ENCODE measurements around the gene OR5K2. TPM values are rescaled to one million over a fixed set of nuclear protein-coding genes. Genes with fewer than 3 reads are reported as not detected.

Gene OR5K2
- total RNA-seq, 1 experiment from 2014 or later: not detected

DNA sequence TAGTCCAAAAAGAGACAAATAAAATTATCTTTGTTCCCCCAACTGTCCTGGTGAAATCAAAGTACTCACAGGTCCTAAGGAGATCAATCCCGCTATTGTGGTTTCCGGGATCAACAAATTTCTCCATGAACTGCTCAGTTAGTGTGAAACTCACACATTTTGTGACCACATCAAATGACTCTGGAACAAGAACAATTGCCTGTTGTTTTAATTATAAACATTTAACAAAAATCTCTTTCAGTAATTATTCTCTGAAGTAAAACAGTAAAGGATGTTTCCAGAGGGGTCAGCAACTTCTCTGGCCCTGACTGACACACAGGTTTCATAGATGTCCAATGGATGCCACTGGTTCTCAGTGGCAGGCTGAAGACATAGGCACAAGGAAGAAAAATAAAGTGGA is 21.3 kb downstream of the OR5K2 start:
- no peak for DNase-seq (ENCODE audit: low read depth)
- in situ Hi-C loops (cut with HindIII; ENCODE audit: low pct_unique_long_range_greater_than_20kb, low sequenced_read_pairs): no loop called here

DNA sequence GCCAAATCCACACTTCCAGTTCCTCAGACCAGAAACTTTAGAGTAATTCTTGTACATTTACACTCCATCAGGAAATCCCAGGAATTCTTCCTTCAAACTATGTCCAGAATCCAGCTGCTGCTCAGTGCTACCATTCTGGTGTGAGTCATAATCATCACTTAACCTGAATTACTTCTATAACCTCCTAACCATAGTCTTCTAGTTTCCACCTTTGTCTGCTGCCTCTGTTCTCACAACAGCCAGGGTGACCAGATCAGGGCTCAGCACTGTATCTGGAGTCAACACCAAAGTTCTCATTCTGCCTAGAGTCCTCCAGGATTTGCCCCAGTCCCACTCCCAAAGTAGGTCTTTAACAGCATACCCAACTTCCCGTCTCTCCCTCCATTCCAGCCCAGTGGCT is 21.9 kb downstream of the OR5K2 start:
- in situ Hi-C loops (cut with HindIII; ENCODE audit: low pct_unique_long_range_greater_than_20kb, low sequenced_read_pairs): no loop called here
- no peak for DNase-seq (ENCODE audit: low read depth)

- in situ Hi-C loops (cut with HindIII; ENCODE audit: low pct_unique_long_range_greater_than_20kb, low sequenced_read_pairs): no loop called here
- peak; percentile 46 for DNase-seq (ENCODE audit: low read depth)
These were observed 24.5 kb downstream of the OR5K2 start for GRCh38 chr3:98521897-98522543.

GRCh38 chr3:98522544-98523281 is 25.2 kb downstream of the OR5K2 start, which contains the start of gene CLDND1:
Gene CLDND1, minus strand, starts transcription at chr3:98522902. Its CDS starts 1,478 bp downstream, at chr3:98521424.
- DNase-seq (ENCODE audit: low read depth): peak; percentile 86

GRCh38 chr3:98525494-98525893 is 28.0 kb downstream of the OR5K2 start:
- in situ Hi-C loops (cut with HindIII; ENCODE audit: low pct_unique_long_range_greater_than_20kb, low sequenced_read_pairs): no loop called here
- no peak for DNase-seq (ENCODE audit: low read depth)

More at GRCh38 chr3:98522544-98523281, 25.2 kb downstream of the OR5K2 start, which contains the start of gene CLDND1:
- in situ Hi-C loops (cut with HindIII; ENCODE audit: low pct_unique_long_range_greater_than_20kb, low sequenced_read_pairs): no loop called here

GRCh38 chr3:98528474-98529346 is 31.2 kb downstream of the OR5K2 start:
- in situ Hi-C loops (cut with HindIII; ENCODE audit: low pct_unique_long_range_greater_than_20kb, low sequenced_read_pairs): no loop called here

DNA sequence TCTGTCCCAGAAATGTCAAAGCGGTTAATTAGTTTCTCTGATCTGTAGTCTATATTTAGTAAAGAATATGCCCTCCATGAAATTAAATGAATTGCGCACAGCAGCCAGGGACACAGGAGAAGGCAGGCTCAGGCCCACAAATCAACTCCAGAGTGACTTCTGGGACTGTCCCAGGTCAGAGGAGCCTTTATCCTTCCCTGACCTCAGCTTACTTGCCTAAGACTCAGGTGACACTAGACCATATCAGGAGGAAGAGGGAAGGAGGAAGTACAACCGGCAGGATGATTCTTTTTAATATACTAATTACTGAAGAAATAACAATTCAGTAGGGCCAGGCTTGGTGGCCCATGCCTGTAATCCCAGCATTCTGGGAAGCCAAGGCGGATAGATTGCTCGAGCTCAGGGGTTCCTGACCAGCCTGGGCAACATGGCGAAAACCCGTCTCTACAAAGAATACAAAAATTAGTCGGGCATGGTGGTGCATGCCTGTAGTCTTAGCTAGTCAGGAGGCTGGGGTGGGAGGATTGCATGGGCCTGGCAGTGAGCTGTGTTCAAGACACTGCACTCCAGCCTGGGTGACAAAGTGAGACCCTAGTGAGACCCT is 32.5 kb downstream of the OR5K2 start:
- DNase-seq (ENCODE audit: low read depth): no peak
- in situ Hi-C loops (cut with HindIII; ENCODE audit: low pct_unique_long_range_greater_than_20kb, low sequenced_read_pairs): no loop called here

More at GRCh38 chr3:98528474-98529346, 31.2 kb downstream of the OR5K2 start:
- DNase-seq (ENCODE audit: low read depth): no peak

DNA sequence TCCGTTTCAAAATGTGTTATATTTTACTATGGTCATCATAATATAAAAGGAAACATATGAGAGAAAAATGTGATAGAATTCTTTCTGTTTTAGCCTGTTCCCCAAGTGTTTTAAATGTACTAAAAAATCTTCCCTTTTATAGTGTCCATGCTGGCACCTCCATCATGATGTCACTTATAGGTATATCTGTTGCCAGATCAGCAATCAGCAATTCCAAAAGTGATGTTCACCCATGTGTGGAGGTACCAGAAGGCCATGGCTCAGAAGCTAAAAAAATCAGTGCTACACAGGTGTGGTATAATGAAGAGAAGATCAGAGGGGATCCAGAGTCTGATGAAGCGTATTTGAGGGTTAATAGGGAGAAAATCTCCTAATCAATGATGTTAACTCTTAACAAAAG is 33.2 kb downstream of the OR5K2 start:
- in situ Hi-C loops (cut with HindIII; ENCODE audit: low pct_unique_long_range_greater_than_20kb, low sequenced_read_pairs): no loop called here
- DNase-seq (ENCODE audit: low read depth): no peak

DNA sequence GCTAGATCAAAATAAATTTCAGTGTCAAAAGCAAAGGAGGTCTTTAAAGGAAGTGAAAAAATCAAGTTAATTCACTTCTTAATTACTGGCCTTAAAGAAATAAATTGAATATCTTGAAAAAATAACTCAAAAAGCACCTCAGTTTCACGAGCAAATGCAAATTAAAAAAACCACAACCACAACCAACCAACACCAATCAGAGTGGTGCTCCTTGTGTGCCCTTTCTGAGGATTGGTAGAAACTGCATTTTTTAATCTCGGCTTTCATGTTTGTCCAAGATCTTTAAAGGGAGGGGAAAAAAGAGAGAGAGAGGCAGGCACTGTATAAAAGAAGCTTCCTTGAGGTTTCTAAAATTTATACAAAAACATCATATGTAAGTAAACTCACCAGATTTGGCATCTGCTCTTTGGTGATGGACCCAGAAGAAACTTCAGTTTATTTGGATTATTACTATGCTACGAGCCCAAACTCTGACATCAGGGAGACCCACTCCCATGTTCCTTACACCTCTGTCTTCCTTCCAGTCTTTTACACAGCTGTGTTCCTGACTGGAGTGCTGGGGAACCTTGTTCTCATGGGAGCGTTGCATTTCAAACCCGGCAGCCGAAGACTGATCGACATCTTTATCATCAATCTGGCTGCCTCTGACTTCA is 34.3 kb downstream of the OR5K2 start, which contains the start of gene GPR15:
Gene GPR15, plus strand, starts transcription at position 357 of the 653 bp plus-strand sequence. Its CDS starts 56 bp downstream, at position 413.
- DNase-seq (ENCODE audit: low read depth): no peak
- in situ Hi-C loops (cut with HindIII; ENCODE audit: low pct_unique_long_range_greater_than_20kb, low sequenced_read_pairs): no loop called here

- no peak for DNase-seq (ENCODE audit: low read depth)
- in situ Hi-C loops (cut with HindIII; ENCODE audit: low pct_unique_long_range_greater_than_20kb, low sequenced_read_pairs): no loop called here
These were observed 34.8 kb downstream of the OR5K2 start for GRCh38 chr3:98532275-98532637.

DNA sequence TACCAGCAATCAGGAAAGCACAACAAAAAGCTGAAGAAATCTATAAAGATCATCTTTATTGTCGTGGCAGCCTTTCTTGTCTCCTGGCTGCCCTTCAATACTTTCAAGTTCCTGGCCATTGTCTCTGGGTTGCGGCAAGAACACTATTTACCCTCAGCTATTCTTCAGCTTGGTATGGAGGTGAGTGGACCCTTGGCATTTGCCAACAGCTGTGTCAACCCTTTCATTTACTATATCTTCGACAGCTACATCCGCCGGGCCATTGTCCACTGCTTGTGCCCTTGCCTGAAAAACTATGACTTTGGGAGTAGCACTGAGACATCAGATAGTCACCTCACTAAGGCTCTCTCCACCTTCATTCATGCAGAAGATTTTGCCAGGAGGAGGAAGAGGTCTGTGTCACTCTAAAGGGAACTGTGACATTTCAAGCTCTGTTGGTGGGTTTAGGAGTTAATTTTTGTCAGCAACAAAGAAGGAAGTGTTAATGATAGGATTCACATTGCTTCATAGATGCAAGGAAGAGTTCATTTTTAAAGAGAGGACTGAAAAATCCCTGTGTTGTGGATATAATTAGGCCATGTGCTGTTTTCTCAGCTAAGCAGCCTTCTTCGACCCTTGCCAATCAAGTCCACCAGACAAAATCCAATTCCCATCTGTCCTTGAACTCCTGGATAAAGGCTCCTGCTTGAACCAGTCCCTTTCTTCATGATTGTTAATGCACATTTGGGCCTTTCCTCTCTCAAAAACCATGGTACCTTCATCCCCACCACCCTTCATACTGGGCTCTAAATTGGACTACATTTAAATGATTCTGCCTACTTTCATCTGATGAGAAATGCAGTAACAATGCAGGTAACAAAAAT is 35.5 kb downstream of the OR5K2 start:
- no peak for DNase-seq (ENCODE audit: low read depth)
- in situ Hi-C loops (cut with HindIII; ENCODE audit: low pct_unique_long_range_greater_than_20kb, low sequenced_read_pairs): no loop called here

DNA sequence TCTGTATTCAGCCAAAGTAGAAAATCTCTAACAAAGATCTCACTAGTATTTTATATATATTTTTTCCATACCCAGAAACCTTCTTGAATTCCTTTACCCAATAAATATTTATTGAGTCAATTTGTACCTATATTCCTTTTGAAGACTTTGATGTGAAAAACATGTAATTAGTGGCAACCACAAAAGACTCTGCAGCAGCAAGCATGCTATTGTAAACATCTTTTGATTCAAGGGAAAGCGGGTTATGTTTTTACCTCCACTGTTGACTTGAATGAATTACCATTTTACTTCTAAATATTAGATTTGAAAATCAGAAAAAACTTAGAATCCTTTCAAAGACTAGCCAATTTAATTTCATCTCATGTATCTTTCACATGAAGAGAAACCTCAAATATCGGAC is 36.7 kb downstream of the OR5K2 start:
- no peak for DNase-seq (ENCODE audit: low read depth)
- in situ Hi-C loops (cut with HindIII; ENCODE audit: low pct_unique_long_range_greater_than_20kb, low sequenced_read_pairs): no loop called here

DNA sequence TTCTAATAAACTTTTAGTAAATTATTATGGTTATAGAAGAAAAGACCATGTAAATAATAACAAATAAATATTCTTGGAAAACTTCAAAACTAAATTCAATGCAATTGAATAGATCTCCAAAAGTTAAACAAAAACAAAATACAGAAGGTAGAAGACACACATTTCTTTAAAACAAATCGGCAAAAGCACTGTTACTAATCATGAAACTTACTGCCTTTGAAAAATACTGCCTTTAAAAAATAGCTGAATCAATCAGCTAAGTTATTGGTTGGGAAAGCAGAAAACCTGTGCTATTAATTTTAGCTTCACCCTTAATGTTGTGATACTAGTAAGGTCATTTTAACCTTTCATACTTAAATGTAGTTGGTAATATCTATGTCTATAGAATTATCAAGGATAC is 37.3 kb downstream of the OR5K2 start:
- DNase-seq (ENCODE audit: low read depth): no peak
- in situ Hi-C loops (cut with HindIII; ENCODE audit: low pct_unique_long_range_greater_than_20kb, low sequenced_read_pairs): no loop called here

- DNase-seq (ENCODE audit: low read depth): peak; percentile 16
- in situ Hi-C loops (cut with HindIII; ENCODE audit: low pct_unique_long_range_greater_than_20kb, low sequenced_read_pairs): no loop called here
These were observed 39.1 kb downstream of the OR5K2 start for GRCh38 chr3:98536456-98537017.

DNA sequence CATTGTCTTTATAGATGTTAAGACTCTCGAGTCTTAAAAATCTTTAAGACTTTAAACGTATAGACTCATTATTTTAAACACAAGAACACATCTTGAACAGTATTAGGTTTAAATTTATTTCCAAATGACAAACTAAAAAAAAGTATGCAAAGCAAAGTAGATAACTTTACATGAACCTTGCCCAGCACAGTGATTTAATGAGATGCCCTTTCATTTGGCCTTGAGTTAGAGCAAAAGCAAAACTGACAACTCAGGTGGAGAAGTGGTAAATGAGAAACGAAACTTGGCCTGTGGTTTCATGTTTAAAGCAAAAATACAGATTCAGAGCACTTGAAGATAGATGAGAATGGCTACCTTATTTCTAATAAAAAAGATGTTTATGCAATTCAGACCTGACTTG is 42.9 kb downstream of the OR5K2 start:
- DNase-seq (ENCODE audit: low read depth): no peak
- in situ Hi-C loops (cut with HindIII; ENCODE audit: low pct_unique_long_range_greater_than_20kb, low sequenced_read_pairs): no loop called here

DNA sequence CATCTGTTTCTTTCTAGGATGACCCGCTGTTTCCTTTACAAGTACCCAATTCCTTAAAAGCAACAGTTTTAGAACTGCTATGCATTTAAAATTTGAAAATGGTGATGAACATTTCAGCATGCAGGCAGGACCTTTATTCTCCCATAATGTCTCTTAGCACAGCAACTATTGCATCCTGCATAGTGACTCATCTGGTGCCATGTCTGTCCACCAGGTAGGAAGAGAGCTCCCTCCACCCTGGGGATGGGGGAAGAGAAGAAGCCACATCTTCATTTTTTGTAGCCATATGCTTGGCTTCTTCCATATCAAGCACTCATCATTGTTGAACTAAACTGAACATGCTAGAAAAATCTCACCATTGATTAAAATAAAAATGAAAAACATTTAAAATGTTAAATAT is 44.2 kb downstream of the OR5K2 start:
- no peak for DNase-seq (ENCODE audit: low read depth)
- in situ Hi-C loops (cut with HindIII; ENCODE audit: low pct_unique_long_range_greater_than_20kb, low sequenced_read_pairs): no loop called here

- in situ Hi-C loops (cut with HindIII; ENCODE audit: low pct_unique_long_range_greater_than_20kb, low sequenced_read_pairs): no loop called here
- no peak for DNase-seq (ENCODE audit: low read depth)
These were observed 45.1 kb downstream of the OR5K2 start for GRCh38 chr3:98542623-98543022.
